A549 (cell line): ENCODE measurements around the gene ACTG1.

Source experiments
- POLR2AphosphoS2 ChIP-seq: conservative IDR thresholded peaks from 2 replicates; pipeline ENCODE4 v1.6.1; 2012; ENCODE audit warnings: low read length, improper control_type of control experiment, inconsistent platforms
- RAD21 ChIP-seq, 2 experiments: fragments of >200 bp in 1 of 2; sonication (Bioruptor Twin) in 1 of 2; formaldehyde crosslinking in 1 of 2; IDR thresholded peaks in 1 of 2; conservative IDR thresholded peaks in 1 of 2; 2 replicates in 1 of 2; 3 replicates in 1 of 2; pipeline ENCODE4 v1.6.1; 2012 to 2018; ENCODE audit warnings: inconsistent platforms in 1 of 2

GRCh38 chr17:81543756-81544155 lies 31.2 kb upstream of the ACTG1 start:
- TF ChIP-seq RAD21 (conservative IDR thresholded peaks at IDR 0.05 in 1 of 2, IDR thresholded peaks at IDR 0.05 in 1 of 2) (no peak), POLR2AphosphoS2 (no peak)
